ENCODE data around the gene SLF1.
"Not testable (repeated sequence)": the region's sequence is repeated elsewhere in the genome, so short reads cannot be mapped to it uniquely, and the experiment has no call there.

Gene SLF1

GRCh38 chr5:94618493-94619328 lies at the start of gene SLF1, which contains the start of gene KIAA0825:
SLF1 (plus strand) TSS chr5:94618669; CDS start chr5:94628811, 10,142 bp downstream.
KIAA0825 (minus strand) TSS chr5:94618604; CDS start chr5:94537126, 81,478 bp downstream.
- peak; percentile 63 to 73 (median 66) for DNase-seq

- DNase-seq, result no peak
Measured at GRCh38 chr5:94571415-94571814, 47.1 kb upstream of the SLF1 start.

GRCh38 chr5:94573349-94573748 lies 45.1 kb upstream of the SLF1 start:
- DNase-seq, result not testable (repeated sequence)

- DNase-seq, result no peak
Measured at GRCh38 chr5:94575196-94575595, 43.3 kb upstream of the SLF1 start.

GRCh38 chr5:94577466-94578245 lies 40.8 kb upstream of the SLF1 start:
- no peak for DNase-seq

- no peak for DNase-seq
Measured at GRCh38 chr5:94595281-94595840, 23.1 kb upstream of the SLF1 start.

GRCh38 chr5:94613583-94613982 lies 4.9 kb upstream of the SLF1 start:
- no peak for DNase-seq

GRCh38 chr5:94614156-94614805 lies 4.2 kb upstream of the SLF1 start:
- no peak for DNase-seq

GRCh38 chr5:94615862-94616261 lies 2.6 kb upstream of the SLF1 start:
- no peak for DNase-seq

GRCh38 chr5:94618029-94618492 lies 408 bp upstream of the SLF1 start:
- no peak for DNase-seq

GRCh38 chr5:94620256-94620655 lies 1.8 kb downstream of the SLF1 start:
- no peak for DNase-seq

GRCh38 chr5:94621763-94622162 lies 3.3 kb downstream of the SLF1 start:
- no peak for DNase-seq

GRCh38 chr5:94623011-94623410 lies 4.5 kb downstream of the SLF1 start:
- DNase-seq, result no peak

GRCh38 chr5:94623877-94624276 lies 5.4 kb downstream of the SLF1 start:
- DNase-seq, result no peak

- DNase-seq, result no peak
Measured at GRCh38 chr5:94627191-94627590, 8.7 kb downstream of the SLF1 start.

- no peak for DNase-seq
Measured at GRCh38 chr5:94632024-94632423, 13.6 kb downstream of the SLF1 start.

- no peak for DNase-seq
Measured at GRCh38 chr5:94640176-94640575, 21.7 kb downstream of the SLF1 start.

- DNase-seq, result no peak
Measured at GRCh38 chr5:94645053-94645452, 26.6 kb downstream of the SLF1 start.

GRCh38 chr5:94646758-94647157 lies 28.3 kb downstream of the SLF1 start:
- DNase-seq, result no peak

GRCh38 chr5:94649874-94650273 lies 31.4 kb downstream of the SLF1 start:
- DNase-seq, result no peak

- DNase-seq, result no peak
Measured at GRCh38 chr5:94658272-94658671, 39.8 kb downstream of the SLF1 start.

GRCh38 chr5:94660506-94660905 lies 42.0 kb downstream of the SLF1 start:
- no peak for DNase-seq

GRCh38 chr5:94661086-94661485 lies 42.6 kb downstream of the SLF1 start:
- DNase-seq, result no peak

All from activated CD4-positive, CD25-positive, alpha-beta regulatory T cell (primary cell).